ENCODE results near the gene OR8D1. TPM values are rescaled to one million over a fixed set of nuclear protein-coding genes. Genes with fewer than 3 reads are reported as not detected.

The OR8D1 gene
- total and polyA plus RNA-seq, 9 of the 15 experiments (the other 6 are each of a cell fraction or from before 2014, with no cell fraction given) = 0.08 to 0.55 TPM; not detected in 7

DNA sequence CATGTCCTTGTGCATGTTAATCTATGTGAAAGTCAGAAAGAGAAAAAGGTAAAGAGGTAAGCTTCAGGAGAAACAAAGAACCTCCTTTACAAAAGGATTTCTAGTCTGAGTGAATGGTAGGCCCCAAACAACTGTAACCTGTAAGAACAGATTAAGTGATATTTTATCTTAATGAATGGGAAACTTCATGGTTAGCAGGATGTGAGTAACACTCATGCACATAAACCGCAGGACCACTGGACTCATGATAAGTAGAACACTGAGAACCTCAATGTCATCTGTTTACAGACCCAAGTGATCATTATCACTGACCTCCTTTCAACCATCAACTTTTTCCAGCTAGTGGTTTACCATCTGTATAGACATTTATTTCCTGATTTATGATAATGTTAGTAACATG lies 37.7 kb downstream of the OR8D1 start (continued):
- TF ChIP-seq, protein P1, sequence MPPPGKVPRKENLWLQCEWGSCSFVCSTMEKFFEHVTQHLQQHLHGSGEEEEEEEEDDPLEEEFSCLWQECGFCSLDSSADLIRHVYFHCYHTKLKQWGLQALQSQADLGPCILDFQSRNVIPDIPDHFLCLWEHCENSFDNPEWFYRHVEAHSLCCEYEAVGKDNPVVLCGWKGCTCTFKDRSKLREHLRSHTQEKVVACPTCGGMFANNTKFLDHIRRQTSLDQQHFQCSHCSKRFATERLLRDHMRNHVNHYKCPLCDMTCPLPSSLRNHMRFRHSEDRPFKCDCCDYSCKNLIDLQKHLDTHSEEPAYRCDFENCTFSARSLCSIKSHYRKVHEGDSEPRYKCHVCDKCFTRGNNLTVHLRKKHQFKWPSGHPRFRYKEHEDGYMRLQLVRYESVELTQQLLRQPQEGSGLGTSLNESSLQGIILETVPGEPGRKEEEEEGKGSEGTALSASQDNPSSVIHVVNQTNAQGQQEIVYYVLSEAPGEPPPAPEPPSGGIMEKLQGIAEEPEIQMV (tag; conservative IDR thresholded peaks at IDR 0.05; ENCODE audit: low read depth) = no peak
- TF ChIP-seq ZKSCAN8 (CRISPR knock-in tag; IDR thresholded peaks at IDR 0.05) = peak; percentile 76; the same call in 1 of the 2 replicates
- TF ChIP-seq ATF7 (IDR thresholded peaks at IDR 0.05) = peak; percentile 78; the same call in 1 of the 2 replicates
- TF ChIP-seq ZFP1 (CRISPR knock-in tag; IDR thresholded peaks at IDR 0.05) = no peak
- TF ChIP-seq PTBP1 (IDR thresholded peaks at IDR 0.05; ENCODE audit: low read depth, low read length) = no peak
- no peak for TF ChIP-seq TCF7 (IDR thresholded peaks at IDR 0.05; ENCODE audit: borderline replicate concordance)
- TF ChIP-seq, protein P2, sequence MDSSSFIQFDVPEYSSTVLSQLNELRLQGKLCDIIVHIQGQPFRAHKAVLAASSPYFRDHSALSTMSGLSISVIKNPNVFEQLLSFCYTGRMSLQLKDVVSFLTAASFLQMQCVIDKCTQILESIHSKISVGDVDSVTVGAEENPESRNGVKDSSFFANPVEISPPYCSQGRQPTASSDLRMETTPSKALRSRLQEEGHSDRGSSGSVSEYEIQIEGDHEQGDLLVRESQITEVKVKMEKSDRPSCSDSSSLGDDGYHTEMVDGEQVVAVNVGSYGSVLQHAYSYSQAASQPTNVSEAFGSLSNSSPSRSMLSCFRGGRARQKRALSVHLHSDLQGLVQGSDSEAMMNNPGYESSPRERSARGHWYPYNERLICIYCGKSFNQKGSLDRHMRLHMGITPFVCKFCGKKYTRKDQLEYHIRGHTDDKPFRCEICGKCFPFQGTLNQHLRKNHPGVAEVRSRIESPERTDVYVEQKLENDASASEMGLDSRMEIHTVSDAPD (CRISPR knock-in tag; IDR thresholded peaks at IDR 0.05) = no peak
- peak; percentile 82 for TF ChIP-seq NCOR1 (IDR thresholded peaks at IDR 0.05)
- TF ChIP-seq DACH1 (IDR thresholded peaks at IDR 0.05; ENCODE audit: partially characterized antibody) = no peak
- peak; percentile 37; the same call in 1 of the 2 replicates for TF ChIP-seq GTF2E2 (tag; IDR thresholded peaks at IDR 0.05)
- TF ChIP-seq TSHZ1 (CRISPR knock-in tag; IDR thresholded peaks at IDR 0.05) = no peak
- TF ChIP-seq NFXL1 (CRISPR knock-in tag; IDR thresholded peaks at IDR 0.05) = no peak
- no peak for TF ChIP-seq NFE2L1 (tag; IDR thresholded peaks at IDR 0.05; ENCODE audit: borderline replicate concordance, low read depth)
- TF ChIP-seq, protein P3, sequence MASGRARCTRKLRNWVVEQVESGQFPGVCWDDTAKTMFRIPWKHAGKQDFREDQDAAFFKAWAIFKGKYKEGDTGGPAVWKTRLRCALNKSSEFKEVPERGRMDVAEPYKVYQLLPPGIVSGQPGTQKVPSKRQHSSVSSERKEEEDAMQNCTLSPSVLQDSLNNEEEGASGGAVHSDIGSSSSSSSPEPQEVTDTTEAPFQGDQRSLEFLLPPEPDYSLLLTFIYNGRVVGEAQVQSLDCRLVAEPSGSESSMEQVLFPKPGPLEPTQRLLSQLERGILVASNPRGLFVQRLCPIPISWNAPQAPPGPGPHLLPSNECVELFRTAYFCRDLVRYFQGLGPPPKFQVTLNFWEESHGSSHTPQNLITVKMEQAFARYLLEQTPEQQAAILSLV (tag; IDR thresholded peaks at IDR 0.05) = no peak
- TF ChIP-seq KLF13 (tag; IDR thresholded peaks at IDR 0.05; ENCODE audit: borderline replicate concordance, low read depth) = no peak
- peak; percentile 89 for TF ChIP-seq ETV1 (tag; conservative IDR thresholded peaks at IDR 0.05; ENCODE audit: low read depth)
- TF ChIP-seq NCOA4 (IDR thresholded peaks at IDR 0.05; ENCODE audit: partially characterized antibody) = no peak
- TF ChIP-seq, protein P4, sequence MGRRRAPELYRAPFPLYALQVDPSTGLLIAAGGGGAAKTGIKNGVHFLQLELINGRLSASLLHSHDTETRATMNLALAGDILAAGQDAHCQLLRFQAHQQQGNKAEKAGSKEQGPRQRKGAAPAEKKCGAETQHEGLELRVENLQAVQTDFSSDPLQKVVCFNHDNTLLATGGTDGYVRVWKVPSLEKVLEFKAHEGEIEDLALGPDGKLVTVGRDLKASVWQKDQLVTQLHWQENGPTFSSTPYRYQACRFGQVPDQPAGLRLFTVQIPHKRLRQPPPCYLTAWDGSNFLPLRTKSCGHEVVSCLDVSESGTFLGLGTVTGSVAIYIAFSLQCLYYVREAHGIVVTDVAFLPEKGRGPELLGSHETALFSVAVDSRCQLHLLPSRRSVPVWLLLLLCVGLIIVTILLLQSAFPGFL (CRISPR knock-in tag; IDR thresholded peaks at IDR 0.05) = no peak
- no peak; the same call in 1 of the 2 replicates for TF ChIP-seq MAFF (IDR thresholded peaks at IDR 0.05; ENCODE audit: low read length)

Measured in K562 (cell line).